ENCODE measurements around the gene KIF2C. TPM values are rescaled to one million over a fixed set of nuclear protein-coding genes. Genes with fewer than 3 reads are reported as not detected.

Gene KIF2C
- total RNA-seq, 1 donor from 2014 or later, result 0.93 TPM

DNA sequence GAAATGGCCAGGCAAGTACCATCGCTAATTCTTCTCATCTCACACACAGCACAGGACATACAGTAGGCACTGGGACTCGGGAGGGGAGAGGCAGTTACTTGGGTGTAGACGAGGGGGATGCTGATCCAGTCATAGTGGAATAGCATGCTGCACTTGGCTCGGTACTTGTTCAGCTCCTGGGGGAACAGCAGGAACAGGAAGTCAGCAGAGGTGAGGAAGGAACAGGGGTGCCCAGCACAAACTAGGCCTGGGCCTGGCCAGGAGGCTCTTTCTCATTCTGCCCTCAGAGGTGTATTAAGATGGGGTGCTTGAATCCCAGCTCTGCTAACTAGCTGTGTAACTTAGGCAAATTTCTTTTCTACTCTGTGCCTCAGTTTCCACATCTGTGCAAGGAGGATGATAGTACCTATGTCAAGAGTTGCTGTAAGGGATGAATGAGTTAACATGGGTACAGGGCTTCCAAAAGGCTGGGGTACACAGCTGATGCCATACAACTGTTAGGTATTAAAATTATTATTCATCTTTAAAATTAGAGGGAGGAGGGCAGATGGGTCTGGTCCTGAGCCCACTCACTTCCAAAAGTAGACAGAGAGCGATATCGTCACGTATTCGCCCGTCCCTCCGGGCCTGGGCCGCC is 46.0 kb downstream of the KIF2C start:
- Histone ChIP-seq H3K4me1 (peaks cover 27% of the 10 kb centered on the region), H3K27me3 (no peaks in the 10 kb centered on the region), H3K4me3 (peak overlapping the region; percentile 59), H3K27ac (peak overlapping the region; percentile 67), H3K36me3 (peaks cover 11% of the 10 kb centered on the region), H3K9me3 (no peaks in the 10 kb centered on the region)
- TF ChIP-seq, protein P1, sequence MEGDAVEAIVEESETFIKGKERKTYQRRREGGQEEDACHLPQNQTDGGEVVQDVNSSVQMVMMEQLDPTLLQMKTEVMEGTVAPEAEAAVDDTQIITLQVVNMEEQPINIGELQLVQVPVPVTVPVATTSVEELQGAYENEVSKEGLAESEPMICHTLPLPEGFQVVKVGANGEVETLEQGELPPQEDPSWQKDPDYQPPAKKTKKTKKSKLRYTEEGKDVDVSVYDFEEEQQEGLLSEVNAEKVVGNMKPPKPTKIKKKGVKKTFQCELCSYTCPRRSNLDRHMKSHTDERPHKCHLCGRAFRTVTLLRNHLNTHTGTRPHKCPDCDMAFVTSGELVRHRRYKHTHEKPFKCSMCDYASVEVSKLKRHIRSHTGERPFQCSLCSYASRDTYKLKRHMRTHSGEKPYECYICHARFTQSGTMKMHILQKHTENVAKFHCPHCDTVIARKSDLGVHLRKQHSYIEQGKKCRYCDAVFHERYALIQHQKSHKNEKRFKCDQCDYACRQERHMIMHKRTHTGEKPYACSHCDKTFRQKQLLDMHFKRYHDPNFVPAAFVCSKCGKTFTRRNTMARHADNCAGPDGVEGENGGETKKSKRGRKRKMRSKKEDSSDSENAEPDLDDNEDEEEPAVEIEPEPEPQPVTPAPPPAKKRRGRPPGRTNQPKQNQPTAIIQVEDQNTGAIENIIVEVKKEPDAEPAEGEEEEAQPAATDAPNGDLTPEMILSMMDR (IDR thresholded peaks at IDR 0.05), result no peak
- ATAC-seq, result no peak
- no peak for DNase-seq
- intact Hi-C loops (cut with DNase I), result no loop called here

GRCh38 chr1:44786138-44786840 is 46.7 kb downstream of the KIF2C start:
- Histone ChIP-seq H3K4me3 (peak overlapping the region; percentile 59), H3K36me3 (peaks cover 4% of the 10 kb centered on the region), H3K27ac (peak overlapping the region; percentile 67), H3K9me3 (no peaks in the 10 kb centered on the region), H3K4me1 (peaks cover 27% of the 10 kb centered on the region), H3K27me3 (no peaks in the 10 kb centered on the region)
- peak; percentile 89 for DNase-seq
- intact Hi-C loops (cut with DNase I), result no loop called here
- TF ChIP-seq, protein P1 (IDR thresholded peaks at IDR 0.05), result peak; percentile 99
- peak; percentile 94 for ATAC-seq

GRCh38 chr1:44786841-44787426 is 47.3 kb downstream of the KIF2C start:
- TF ChIP-seq, protein P1 (IDR thresholded peaks at IDR 0.05), result no peak
- H3K4me1 ChIP-seq, result peaks cover 27% of the 10 kb centered on the region
- ATAC-seq (no peak), DNase-seq (no peak)
- peak overlapping the region; percentile 59 for H3K4me3 ChIP-seq
- intact Hi-C loops (cut with DNase I), result no loop called here
- H3K36me3 ChIP-seq, result no peaks in the 10 kb centered on the region
- no peaks in the 10 kb centered on the region for H3K27me3 ChIP-seq
- H3K27ac ChIP-seq, result peak overlapping the region; percentile 67
- H3K9me3 ChIP-seq, result no peaks in the 10 kb centered on the region

DNA sequence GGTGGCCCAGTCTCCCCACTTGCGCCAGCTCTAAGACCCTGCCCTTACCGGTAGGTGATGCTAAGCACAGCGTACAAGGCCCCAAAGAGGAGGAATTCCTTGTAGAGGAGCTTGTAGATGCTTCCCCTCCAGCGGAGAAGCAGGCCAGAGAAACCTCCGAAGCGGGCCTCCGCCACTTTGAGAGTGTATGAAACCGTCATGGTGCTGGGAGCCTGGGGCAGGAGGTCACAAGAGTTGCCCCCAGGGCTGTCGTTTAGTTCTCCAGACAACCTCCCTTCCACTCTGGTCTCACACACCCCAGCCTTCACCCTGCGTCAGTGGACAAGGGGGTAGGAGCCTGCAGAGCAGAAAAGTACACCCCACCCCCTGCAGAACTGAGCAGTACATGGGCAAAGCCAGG is 47.9 kb downstream of the KIF2C start:
- no peak overlapping the region for H3K27ac ChIP-seq
- DNase-seq, result no peak
- ATAC-seq, result no peak
- intact Hi-C loops (cut with DNase I), result no loop called here
- no peak overlapping the region for H3K4me3 ChIP-seq
- H3K36me3 ChIP-seq, result no peaks in the 10 kb centered on the region
- no peaks in the 10 kb centered on the region for H3K27me3 ChIP-seq
- H3K9me3 ChIP-seq, result no peaks in the 10 kb centered on the region
- TF ChIP-seq, protein P1 (IDR thresholded peaks at IDR 0.05), result no peak
- peaks cover 27% of the 10 kb centered on the region for H3K4me1 ChIP-seq

DNA sequence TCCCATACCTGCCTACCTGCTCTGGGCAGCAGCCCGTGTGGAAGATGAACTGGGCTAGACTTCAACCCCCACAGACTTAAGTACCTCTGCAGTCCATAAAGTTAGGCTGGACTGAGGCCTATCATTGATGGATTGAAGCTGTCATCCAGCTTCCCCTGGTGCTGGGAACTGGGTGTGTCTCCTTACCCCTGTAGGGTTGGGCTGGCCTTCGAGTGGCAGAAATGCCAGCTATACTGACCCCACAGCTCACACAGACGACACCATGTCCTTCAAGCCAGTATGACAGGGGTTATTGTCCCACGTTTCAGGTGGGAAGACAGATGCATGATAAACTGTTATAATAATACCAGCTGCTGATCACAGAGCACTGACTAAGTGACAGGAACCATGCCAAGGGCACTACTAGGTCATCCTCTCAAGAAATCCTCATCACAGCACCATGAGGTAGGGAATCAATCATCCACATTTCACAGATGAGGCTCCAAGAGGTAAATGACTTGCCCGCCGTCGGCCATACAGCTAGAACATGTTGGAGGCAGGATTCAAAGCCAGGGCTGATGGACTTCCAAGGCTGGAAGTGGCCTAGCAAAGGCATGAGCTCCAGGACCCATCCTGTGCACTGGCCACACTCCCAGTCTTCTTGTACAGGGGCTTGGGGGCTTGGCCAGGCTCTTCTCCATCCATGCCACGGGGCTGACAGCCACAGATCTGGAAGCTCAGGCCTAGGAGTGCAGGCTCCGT is 48.7 kb downstream of the KIF2C start, which contains the start of gene BEST4:
BEST4 (minus strand) TSS at position 51 of the 741 bp plus-strand sequence. CDS start 465 bp downstream, outside the sequence.
- no peaks in the 10 kb centered on the region for H3K27me3 ChIP-seq
- ATAC-seq (no peak), DNase-seq (no peak)
- H3K27ac ChIP-seq, result no peak within 1 kb of the TSS
- no peaks in the 10 kb centered on the region for H3K9me3 ChIP-seq
- H3K36me3 ChIP-seq, result no peaks in the 10 kb centered on the region
- TF ChIP-seq, protein P1 (IDR thresholded peaks at IDR 0.05), result no peak
- intact Hi-C loops (cut with DNase I), result no loop called here
- no peak within 1 kb of the TSS for H3K4me3 ChIP-seq
- H3K4me1 ChIP-seq, result peaks cover 27% of the 10 kb centered on the region
